Kidney glomerular epithelial cell (primary cell): ENCODE data around the gene PDLIM3.
"Not testable (repeated sequence)": the region's sequence is repeated elsewhere in the genome, so short reads cannot be mapped to it uniquely, and the experiment has no call there.

Experiments used
- DNase-seq: peaks from one replicate; lab custom pipeline; 2025; lab: John Stamatoyannopoulos, UW

PDLIM3 gene

DNA sequence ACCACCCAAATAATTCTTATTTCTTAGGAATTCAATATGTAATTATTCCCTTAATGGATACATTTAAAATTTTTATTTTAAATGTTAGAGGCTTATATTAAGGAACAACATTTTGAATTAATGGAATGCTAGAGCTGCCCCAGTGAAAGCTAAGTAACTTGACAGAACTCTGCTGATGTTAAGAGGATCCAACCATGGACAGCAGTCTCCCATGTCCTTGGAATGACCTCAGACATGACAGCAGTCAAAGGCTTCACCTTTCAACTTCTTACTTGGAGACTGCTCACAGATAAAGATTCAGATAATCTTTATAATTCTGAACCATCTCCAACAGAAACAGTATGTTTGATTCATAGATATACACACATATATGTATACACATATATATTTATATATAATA lies 17.2 kb downstream of the PDLIM3 start:
- no peak for DNase-seq

- no peak for DNase-seq
Observed at GRCh38 chr4:185515248-185515647, 20.1 kb downstream of the PDLIM3 start.

GRCh38 chr4:185514182-185514697 lies 21.1 kb downstream of the PDLIM3 start:
- no peak for DNase-seq

DNA sequence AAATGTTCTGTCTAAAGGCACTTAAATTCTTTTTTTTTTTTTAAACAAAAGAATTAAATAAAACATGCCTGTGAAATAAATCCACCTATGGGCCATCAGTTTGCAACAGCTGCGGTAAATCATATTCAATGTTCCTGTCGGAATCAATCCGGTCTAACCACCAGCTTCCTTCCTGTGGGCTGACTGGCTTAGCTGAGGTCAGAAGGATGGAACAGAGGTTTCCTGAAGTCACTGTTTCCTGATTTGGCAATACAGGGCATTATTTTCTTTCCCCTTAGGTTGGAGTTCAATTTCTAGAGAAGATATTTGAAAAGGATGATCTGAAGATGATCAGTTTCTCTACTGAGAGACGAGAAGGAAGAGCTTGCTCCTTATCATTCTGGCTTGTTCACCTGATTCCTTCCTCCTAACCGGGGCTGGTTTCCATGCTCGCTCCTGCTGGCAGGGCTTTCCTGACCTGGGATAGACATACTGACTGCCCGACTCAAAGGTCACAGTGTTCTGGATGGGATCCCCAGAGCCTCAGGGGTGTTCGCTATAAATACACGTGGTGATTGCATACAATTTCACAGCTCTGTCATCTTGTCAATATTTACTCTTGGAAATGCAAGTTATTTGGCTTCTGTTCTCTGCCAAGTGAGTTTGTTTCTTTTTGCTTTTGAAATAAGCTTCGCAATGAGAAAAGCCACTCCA lies 21.7 kb downstream of the PDLIM3 start:
- DNase-seq: no peak

- peak; percentile 30 for DNase-seq
Observed at GRCh38 chr4:185512516-185512915, 22.8 kb downstream of the PDLIM3 start.

- DNase-seq: not testable (repeated sequence)
Observed at GRCh38 chr4:185511243-185511642, 24.1 kb downstream of the PDLIM3 start.

- DNase-seq: no peak
Observed at GRCh38 chr4:185510806-185511205, 24.5 kb downstream of the PDLIM3 start.

DNA sequence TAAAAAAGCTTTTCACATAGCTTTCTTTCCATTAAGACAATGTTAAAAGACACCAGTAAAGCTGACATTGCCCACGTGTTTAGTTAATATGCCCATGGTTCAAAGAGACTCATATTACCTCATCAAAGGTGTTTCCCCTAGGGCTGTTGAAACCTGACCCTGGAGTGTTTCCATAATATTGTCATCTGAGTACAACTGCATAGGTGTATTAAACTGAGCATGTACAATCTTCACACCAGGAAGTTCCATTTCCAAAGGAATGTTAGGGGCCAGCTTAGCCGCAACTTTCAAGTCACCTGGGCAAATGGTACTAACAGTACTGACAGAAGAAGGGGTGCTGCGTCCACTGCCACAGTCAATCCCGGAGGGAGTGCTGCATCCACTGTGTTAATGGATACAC lies 27.1 kb downstream of the PDLIM3 start:
- DNase-seq: peak; percentile 21

GRCh38 chr4:185506422-185506821 lies 28.9 kb downstream of the PDLIM3 start:
- no peak for DNase-seq

DNA sequence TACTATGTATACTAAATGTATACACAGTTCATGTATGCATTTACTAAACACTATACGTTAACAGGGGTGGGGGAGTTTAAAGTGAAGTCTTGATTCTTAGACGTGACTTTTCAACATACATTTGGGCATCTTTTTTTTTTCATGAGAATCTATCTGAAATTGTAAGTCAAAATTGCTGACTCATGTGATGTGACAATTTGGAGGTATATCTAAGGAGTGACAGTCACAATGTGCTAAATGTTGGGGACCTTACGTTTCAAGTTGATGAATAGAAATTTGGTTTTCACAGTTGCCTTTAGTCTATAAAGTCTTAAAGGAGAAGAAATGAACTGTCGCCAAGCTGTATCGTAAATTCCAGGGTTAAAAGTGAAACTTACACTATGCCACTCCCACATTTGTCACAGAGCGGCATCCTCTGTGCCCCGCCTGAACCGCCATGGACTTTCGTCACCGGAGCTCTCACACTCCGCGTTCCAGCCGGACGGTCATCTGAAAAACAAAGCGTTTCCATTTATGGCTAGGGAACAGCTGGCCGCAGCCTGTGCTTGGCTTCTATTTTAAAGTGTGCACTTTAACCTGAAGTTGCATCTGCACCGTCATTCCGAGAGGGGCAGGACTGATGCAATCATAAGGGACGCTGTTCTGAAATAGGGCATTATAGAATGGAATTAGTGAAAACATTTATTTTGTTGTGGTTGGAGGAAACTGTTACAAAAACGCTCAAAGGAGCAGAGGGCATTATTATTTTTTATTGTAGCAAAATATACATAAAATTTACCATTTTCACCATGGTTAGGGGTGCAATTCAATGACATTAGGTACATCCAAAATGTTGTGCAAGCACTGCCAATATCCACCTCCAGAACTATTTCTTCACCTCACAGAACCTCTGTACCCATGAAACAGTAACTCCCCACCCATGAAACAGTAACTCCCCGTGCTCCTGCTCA lies 30.9 kb downstream of the PDLIM3 start:
- DNase-seq: peak; percentile 42

- DNase-seq: no peak
Observed at GRCh38 chr4:185502386-185502785, 32.9 kb downstream of the PDLIM3 start.

GRCh38 chr4:185500576-185500975 lies 34.7 kb downstream of the PDLIM3 start:
- DNase-seq: no peak

DNA sequence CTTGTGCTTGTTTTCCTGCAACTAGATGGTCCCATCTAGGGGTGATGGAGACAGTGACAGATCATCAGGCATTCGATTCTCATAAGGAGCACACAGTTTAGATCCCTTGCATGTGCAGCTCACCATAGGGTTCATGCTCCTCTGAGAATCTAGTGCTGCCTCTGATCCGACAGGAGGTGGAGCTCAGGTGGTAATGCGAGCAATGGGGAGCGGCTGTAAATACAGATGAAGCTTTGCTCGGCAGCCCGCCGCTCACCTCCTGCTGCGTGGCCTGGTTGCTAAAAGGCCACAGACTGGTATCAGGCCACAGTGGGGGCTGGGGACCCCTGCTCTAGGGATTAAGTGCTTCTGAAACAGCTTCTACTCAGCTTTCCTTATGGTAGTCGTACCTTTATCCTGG lies 35.3 kb downstream of the PDLIM3 start:
- DNase-seq: no peak

DNA sequence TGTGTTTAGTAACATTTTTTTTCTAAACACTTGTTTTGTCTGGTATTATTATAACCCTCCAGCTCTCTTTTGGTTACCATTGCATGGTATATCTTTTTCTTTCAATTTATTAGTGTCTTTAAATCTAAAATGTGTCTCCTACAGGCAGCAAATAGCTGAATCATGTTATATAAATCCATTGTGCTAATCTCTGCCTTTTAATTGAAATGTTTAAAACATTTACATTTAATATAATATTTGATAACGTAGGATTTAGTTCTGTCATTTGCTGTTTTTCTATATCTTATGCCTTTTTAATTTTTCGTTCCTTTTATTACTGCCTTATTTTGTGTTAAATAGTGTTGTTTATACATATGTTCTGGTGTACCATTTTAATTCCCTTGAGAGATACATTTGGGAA lies 46.7 kb downstream of the PDLIM3 start:
- DNase-seq: no peak

DNA sequence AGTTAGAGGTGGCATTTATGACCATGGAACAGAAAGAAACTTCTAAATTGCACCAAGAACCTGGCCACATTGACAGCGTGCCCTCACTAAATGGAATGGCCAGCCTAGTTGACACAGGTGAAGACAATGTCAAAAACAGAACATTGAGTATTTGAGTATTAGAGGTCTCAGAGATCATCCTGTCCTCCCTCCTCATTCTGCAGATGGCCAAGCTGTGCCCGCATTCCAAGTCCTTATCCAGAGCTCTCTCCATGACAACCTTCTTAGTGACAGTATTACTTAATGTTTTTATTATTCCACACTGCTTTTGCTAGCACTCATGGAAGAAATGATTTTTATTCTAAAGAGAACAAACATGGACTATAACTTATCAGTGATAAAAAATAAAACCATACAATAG lies 53.9 kb downstream of the PDLIM3 start:
- DNase-seq: no peak

DNA sequence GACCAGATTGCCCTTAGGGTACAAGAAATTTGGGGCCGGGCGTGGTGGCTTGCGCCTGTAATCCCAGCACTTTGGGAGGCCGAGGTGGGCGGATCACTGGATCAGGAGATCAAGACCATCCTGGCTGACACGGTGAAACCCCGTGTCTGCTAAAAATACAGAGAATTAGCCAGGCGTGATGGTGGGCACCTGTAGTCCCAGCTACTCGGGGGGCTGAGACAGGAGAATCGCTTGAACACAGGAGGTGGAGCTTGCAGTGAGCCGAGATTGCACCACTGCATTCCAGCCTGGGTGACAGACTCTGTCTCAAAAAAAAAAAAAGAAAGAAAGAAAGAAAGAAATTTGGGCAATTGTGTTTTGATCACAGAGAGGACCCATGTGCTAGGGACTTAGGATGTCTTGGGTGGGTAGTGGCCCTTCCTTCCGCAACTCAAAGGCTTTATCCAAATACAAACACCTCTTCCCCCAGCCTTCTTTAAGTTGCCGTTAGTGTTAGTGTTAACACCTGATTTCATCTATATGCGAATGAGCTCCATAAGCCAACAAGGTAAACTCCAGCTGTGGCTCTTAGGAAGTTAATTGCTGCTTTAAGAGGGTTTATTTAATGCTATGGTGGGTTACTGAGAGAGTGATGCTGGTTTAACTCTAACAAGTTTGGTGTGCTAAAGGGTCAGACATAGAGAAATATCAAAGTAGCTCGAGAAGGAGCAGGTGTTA lies 55.1 kb downstream of the PDLIM3 start:
- DNase-seq: no peak

DNA sequence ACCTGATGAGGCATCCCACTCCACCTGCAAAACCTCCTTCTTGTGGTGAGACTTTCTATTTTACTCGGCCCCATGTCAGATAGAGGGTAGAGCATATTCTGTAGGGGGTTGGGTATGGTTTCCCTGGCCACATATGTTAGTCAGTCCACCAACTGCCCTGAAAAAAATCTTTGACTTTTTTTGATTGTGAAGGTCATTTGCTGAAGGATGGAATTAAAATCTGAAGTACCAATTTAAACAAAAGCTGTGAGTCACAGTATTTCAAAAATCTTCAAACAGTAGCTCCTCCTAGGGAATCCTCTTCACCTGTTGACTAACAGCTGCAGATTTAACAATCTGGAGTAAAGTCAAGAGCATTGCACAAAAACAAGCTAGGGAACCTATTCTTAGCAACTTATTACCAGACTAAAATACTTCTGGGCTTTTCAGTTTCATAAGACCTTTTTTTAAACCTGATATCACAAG lies 55.8 kb downstream of the PDLIM3 start:
- DNase-seq: no peak

DNA sequence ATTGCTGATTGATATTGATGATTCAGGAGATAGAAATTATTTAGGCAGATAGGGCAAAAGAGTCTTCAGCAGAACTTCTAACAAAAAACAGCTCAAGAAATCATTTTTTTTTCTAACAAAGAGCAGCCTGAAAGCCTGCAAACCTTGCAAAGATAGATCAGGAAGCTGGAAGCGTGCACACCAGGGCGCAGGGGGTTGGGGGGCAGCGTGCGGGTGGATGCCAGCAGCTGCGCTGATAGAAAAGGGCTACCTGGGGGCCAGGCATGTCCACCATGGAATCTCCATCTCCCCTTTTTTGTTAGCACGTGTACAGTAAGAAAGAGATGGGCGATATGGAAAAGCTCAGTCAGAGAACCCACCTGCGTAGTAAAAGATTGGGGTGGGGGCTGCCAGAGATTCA lies 62.1 kb downstream of the PDLIM3 start:
- DNase-seq: no peak

- DNase-seq: no peak
Observed at GRCh38 chr4:185472103-185472542, 63.2 kb downstream of the PDLIM3 start.

- DNase-seq: peak; percentile 72
Observed at GRCh38 chr4:185471235-185472102, 63.8 kb downstream of the PDLIM3 start, which contains the start of gene CCDC110. TSS of gene CCDC110 (minus strand) at chr4:185471733. CDS start at chr4:185471683, 50 bp downstream.
